Keratinocyte (primary cell): ENCODE data around the gene ZSWIM3. TPM values are rescaled to one million over a fixed set of nuclear protein-coding genes. Genes with fewer than 3 reads are reported as not detected.

Experiments used
- DNase-seq: peaks from one replicate; pipeline ENCODE4 v3.0.0-alpha.2; 2011; ENCODE audit warnings: low read depth, missing footprints, low spot score
- FAIRE-seq: peaks from 2 replicates; lab custom pipeline; 2011; peaks lifted over from hg19 to GRCh38; lab: Jason Lieb, UNC
- H2AFZ ChIP-seq: 2 replicates; pipeline ENCODE4 v1.6.0; 2012; ENCODE audit warnings: low read length, control low read depth, inconsistent platforms; ENCODE audit not compliant: control insufficient read depth
- H3K27ac ChIP-seq: 2 replicates; pipeline ENCODE4 v1.5.1; 2011; ENCODE audit warnings: low read length; ENCODE audit not compliant: control insufficient read depth, insufficient read depth
- H3K27me3 ChIP-seq: 3 replicates; pipeline ENCODE4 v1.6.0; 2011; ENCODE audit warnings: low read length; ENCODE audit not compliant: control insufficient read depth, insufficient read depth; ENCODE audit errors: extremely low read depth
- H3K36me3 ChIP-seq, 2 experiments: 2 replicates in 1 of 2; 3 replicates in 1 of 2; pipeline ENCODE4 v1.5.1; 2011; ENCODE audit warnings: low read length in 2 of 2, mild to moderate bottlenecking in 1 of 2; ENCODE audit not compliant: control insufficient read depth in 2 of 2, insufficient read depth in 2 of 2; ENCODE audit errors: extremely low read depth in 1 of 2
- H3K4me1 ChIP-seq: 3 replicates; pipeline ENCODE4 v1.5.1; 2011; ENCODE audit warnings: low read length; ENCODE audit not compliant: control insufficient read depth, insufficient read depth; ENCODE audit errors: extremely low read depth
- H3K4me2 ChIP-seq: 3 replicates; pipeline ENCODE4 v1.6.0; 2011; ENCODE audit warnings: low read depth, low read length; ENCODE audit not compliant: control insufficient read depth, insufficient read depth; ENCODE audit errors: extremely low read depth
- H3K4me3 ChIP-seq, 3 experiments: fragments of 200-600 bp in 1 of 3; sonication (generic) in 1 of 3; 2 replicates in 2 of 3; 3 replicates in 1 of 3; pipeline ENCODE4 v1.5.1; 2011 to 2016; ENCODE audit warnings: low read length in 3 of 3, mild to moderate bottlenecking in 3 of 3, control low read depth in 2 of 3, inconsistent platforms in 1 of 3, low read depth in 1 of 3, mixed read lengths in 1 of 3, mixed run types in 1 of 3, moderate library complexity in 1 of 3; ENCODE audit not compliant: control insufficient read depth in 2 of 3, insufficient read depth in 2 of 3; ENCODE audit errors: extremely low read depth in 1 of 3
- H3K79me2 ChIP-seq: 2 replicates; pipeline ENCODE4 v1.6.0; 2012; ENCODE audit warnings: low read length; ENCODE audit not compliant: control insufficient read depth, insufficient read depth
- H3K9ac ChIP-seq: 3 replicates; pipeline ENCODE4 v1.6.0; 2011; ENCODE audit warnings: low read length; ENCODE audit not compliant: control insufficient read depth, insufficient read depth; ENCODE audit errors: extremely low read depth
- H3K9me1 ChIP-seq: 3 replicates; pipeline ENCODE4 v1.6.0; 2011; ENCODE audit warnings: low read length; ENCODE audit not compliant: control insufficient read depth, insufficient read depth; ENCODE audit errors: extremely low read depth
- H3K9me3 ChIP-seq: 2 replicates; pipeline ENCODE4 v1.5.1; 2012; ENCODE audit warnings: low read depth, low read length; ENCODE audit not compliant: control insufficient read depth
- H4K20me1 ChIP-seq: 3 replicates; pipeline ENCODE4 v1.6.0; 2011; ENCODE audit warnings: low read length; ENCODE audit not compliant: control insufficient read depth, insufficient read depth; ENCODE audit errors: extremely low read depth
- EZH2 ChIP-seq: IDR thresholded peaks from one replicate; pipeline ENCODE4 v1.6.1; 2012; ENCODE audit warnings: inconsistent platforms, mild to moderate bottlenecking, low read length, moderate library complexity
- dilution Hi-C: fragments of 300-500 bp; cut with MboI; formaldehyde crosslinking; loops from one replicate; pipeline ENCODE4 v1.7.0; 2020; ENCODE audit warnings: low sequenced_read_pairs; ENCODE audit not compliant: extremely low pct_ligation_motif_present
- polyA plus RNA-seq, 5 experiments: library from polyadenylated mRNA; depleted of rRNA in 3 of 5; stranded (reverse) in 3 of 5; stranded (forward) in 1 of 5; unstranded in 1 of 5; fragments of >200 nt; gene quantifications; 1 replicate in 1 of 5; 2 replicates in 3 of 5; 3 replicates in 1 of 5; pipeline versions ENCODE4 v1.2.1 to v1.2.3, GENCODE V29; 2011 to 2012; ENCODE audit warnings: missing spikeins in 2 of 5, low read depth in 1 of 5, low replicate concordance in 1 of 5
- TF ChIP-seq, protein P1 (sequence below), 3 experiments: IDR thresholded peaks in 1 of 3; conservative IDR thresholded peaks in 1 of 3; optimal IDR thresholded peaks in 1 of 3; 2 replicates in 2 of 3; 3 replicates in 1 of 3; pipeline versions ENCODE3 to v1.5.1; 2011; ENCODE audit warnings: low read length in 3 of 3, mild to moderate bottlenecking in 3 of 3, moderate library complexity in 2 of 3, control low read depth in 1 of 3, inconsistent platforms in 1 of 3; ENCODE audit not compliant: insufficient read depth in 2 of 3; ENCODE audit errors: extremely low read depth in 1 of 3

The ZSWIM3 gene
- polyA plus RNA-seq, 1 donor (not counting 4 experiments of a cell fraction or from before 2014, with no cell fraction given), result 2.0 TPM

DNA sequence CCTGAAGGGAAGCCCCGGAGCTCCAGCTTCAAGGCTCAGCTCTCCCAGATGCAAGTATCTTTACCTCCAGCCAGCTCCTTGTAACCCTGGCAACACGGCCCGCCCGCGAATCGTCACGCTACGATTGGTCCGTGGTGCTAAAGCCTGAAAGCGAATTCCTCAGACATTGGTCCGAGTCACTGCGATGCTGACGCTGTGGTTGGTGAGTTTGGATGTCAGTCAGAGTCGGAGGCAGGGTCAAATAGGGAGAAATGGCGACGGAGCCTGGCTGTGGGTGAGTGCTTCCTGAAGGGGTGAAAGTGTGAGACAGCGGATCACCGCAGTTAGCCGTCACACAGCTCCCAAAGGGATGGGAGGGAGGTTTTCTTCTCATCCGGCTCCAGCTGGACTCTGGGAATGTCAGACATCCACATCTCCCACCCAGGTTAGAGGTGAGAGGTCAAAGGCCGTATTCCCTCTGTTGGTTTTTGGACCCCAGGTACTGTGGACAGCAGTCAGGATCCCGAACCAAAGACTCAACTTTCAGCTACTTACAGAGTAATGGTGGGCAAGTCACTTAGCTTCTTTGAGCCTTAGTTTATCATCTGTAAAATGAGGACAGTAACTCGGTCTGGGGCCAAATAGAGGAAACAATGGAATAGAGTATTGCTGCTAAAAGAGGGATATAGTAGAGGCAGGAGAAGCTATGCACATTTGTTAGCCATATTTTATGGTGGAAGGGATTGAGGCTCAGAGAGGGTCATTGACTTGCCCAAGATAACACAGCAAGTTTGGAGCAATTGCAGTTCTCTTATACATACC lies 23.8 kb downstream of the ZSWIM3 start, which contains the start of gene ZSWIM1:
ZSWIM1 (plus strand) TSS at position 240 of the 801 bp plus-strand sequence. CDS start 1,366 bp downstream, outside the sequence.
- Histone ChIP-seq H4K20me1 (no peaks in the 10 kb centered on the region), H3K36me3 (peaks cover 11 to 13% of the 10 kb centered on the region in 2 experiments), H3K27me3 (no peaks in the 10 kb centered on the region), H3K27ac (peak within 1 kb of the TSS; percentile 80), H3K9me1 (no peaks in the 10 kb centered on the region), H3K9ac (peak within 1 kb of the TSS; percentile 94), H3K4me2 (peak within 1 kb of the TSS; percentile 93), H3K4me3 (peak within 1 kb of the TSS; percentile 66 to 94 (median 77)), H3K9me3 (no peaks in the 10 kb centered on the region), H3K79me2 (peaks cover 15% of the 10 kb centered on the region), H2AFZ (peak within 1 kb of the TSS; percentile 60), H3K4me1 (peaks cover 10% of the 10 kb centered on the region)
- TF ChIP-seq EZH2, result no peak
- TF ChIP-seq, protein P1, sequence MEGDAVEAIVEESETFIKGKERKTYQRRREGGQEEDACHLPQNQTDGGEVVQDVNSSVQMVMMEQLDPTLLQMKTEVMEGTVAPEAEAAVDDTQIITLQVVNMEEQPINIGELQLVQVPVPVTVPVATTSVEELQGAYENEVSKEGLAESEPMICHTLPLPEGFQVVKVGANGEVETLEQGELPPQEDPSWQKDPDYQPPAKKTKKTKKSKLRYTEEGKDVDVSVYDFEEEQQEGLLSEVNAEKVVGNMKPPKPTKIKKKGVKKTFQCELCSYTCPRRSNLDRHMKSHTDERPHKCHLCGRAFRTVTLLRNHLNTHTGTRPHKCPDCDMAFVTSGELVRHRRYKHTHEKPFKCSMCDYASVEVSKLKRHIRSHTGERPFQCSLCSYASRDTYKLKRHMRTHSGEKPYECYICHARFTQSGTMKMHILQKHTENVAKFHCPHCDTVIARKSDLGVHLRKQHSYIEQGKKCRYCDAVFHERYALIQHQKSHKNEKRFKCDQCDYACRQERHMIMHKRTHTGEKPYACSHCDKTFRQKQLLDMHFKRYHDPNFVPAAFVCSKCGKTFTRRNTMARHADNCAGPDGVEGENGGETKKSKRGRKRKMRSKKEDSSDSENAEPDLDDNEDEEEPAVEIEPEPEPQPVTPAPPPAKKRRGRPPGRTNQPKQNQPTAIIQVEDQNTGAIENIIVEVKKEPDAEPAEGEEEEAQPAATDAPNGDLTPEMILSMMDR (optimal IDR thresholded peaks at IDR 0.05 in 1 of 3, IDR thresholded peaks at IDR 0.05 in 1 of 3, conservative IDR thresholded peaks at IDR 0.05 in 1 of 3; ENCODE audit: extremely low read depth in 1 of 3, insufficient read depth in 2 of 3, low read length in 3 of 3), result no peak
- peak; percentile 92 for DNase-seq
- peak; percentile 92 for FAIRE-seq
- dilution Hi-C loops, result no loop called here

DNA sequence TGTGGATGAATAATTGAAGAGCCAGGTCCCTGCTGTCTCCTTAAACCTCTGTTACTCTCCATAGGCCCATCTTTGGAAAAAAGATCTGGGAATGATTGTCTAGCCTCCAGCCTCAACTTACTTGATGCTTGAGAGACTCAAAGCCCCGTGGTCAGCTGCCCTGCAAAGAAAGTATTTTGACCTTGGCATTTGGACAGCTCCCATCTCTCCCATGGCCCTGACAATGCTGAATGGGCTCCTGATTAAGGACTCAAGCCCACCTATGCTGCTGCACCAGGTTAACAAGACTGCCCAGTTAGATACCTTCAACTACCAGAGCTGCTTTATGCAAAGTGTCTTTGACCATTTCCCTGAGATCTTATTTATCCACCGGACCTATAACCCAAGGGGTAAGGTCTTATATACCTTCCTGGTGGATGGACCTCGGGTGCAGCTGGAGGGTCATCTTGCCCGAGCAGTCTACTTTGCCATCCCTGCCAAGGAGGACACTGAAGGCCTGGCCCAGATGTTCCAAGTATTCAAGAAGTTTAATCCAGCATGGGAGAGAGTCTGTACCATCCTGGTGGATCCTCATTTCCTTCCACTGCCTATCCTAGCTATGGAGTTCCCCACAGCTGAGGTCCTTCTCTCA lies 25.2 kb downstream of the ZSWIM3 start:
- no peak overlapping the region for H3K4me3 ChIP-seq
- no peaks in the 10 kb centered on the region for H3K9me3 ChIP-seq
- no peak overlapping the region for H3K4me2 ChIP-seq
- H4K20me1 ChIP-seq, result no peaks in the 10 kb centered on the region
- TF ChIP-seq EZH2, result no peak
- DNase-seq (no peak), FAIRE-seq (no peak)
- no peaks in the 10 kb centered on the region for H3K27me3 ChIP-seq
- dilution Hi-C loops, result no loop called here
- H2AFZ ChIP-seq, result no peak overlapping the region
- peaks cover 10% of the 10 kb centered on the region for H3K4me1 ChIP-seq
- H3K9ac ChIP-seq, result no peak overlapping the region
- H3K79me2 ChIP-seq, result peaks cover 15% of the 10 kb centered on the region
- H3K36me3 ChIP-seq, result peaks cover 11 to 13% of the 10 kb centered on the region in 2 experiments
- no peaks in the 10 kb centered on the region for H3K9me1 ChIP-seq
- no peak overlapping the region for H3K27ac ChIP-seq
